GM15510 (cell line): ENCODE results near the gene RARS2.

Experiments used
- POLR2A ChIP-seq: IDR thresholded peaks from 3 replicates; pipeline ENCODE4 v1.6.1; 2011; ENCODE audit warnings: borderline replicate concordance; ENCODE audit not compliant: insufficient read length; ENCODE audit errors: extremely low read depth

RARS2 gene

GRCh38 chr6:87588756-87589407 is 905 bp downstream of the RARS2 start:
- TF ChIP-seq POLR2A, result no peak

GRCh38 chr6:87586371-87587077 is 3.3 kb downstream of the RARS2 start:
- TF ChIP-seq POLR2A, result no peak

GRCh38 chr6:87583822-87584221 is 6.0 kb downstream of the RARS2 start:
- no peak for TF ChIP-seq POLR2A

GRCh38 chr6:87575423-87575822 is 14.4 kb downstream of the RARS2 start:
- no peak for TF ChIP-seq POLR2A

- TF ChIP-seq POLR2A, result no peak
These were observed 15.5 kb downstream of the RARS2 start for GRCh38 chr6:87574237-87574804.

GRCh38 chr6:87573307-87574024 is 16.3 kb downstream of the RARS2 start:
- no peak for TF ChIP-seq POLR2A

- no peak for TF ChIP-seq POLR2A
These were observed 16.9 kb downstream of the RARS2 start for GRCh38 chr6:87572883-87573282.

- no peak for TF ChIP-seq POLR2A
These were observed 17.8 kb downstream of the RARS2 start for GRCh38 chr6:87572021-87572420.

- no peak for TF ChIP-seq POLR2A
These were observed 28.8 kb downstream of the RARS2 start for GRCh38 chr6:87561017-87561416.

GRCh38 chr6:87558446-87558845 is 31.3 kb downstream of the RARS2 start:
- no peak for TF ChIP-seq POLR2A

- no peak for TF ChIP-seq POLR2A
These were observed 34.3 kb downstream of the RARS2 start for GRCh38 chr6:87555506-87555905.

GRCh38 chr6:87553159-87553765 is 36.5 kb downstream of the RARS2 start:
- TF ChIP-seq POLR2A, result no peak

GRCh38 chr6:87551799-87552198 is 38.0 kb downstream of the RARS2 start:
- TF ChIP-seq POLR2A, result no peak

GRCh38 chr6:87544474-87544735 is 45.4 kb downstream of the RARS2 start:
- no peak for TF ChIP-seq POLR2A
